Nephron progenitor cell (in vitro differentiated cells): ENCODE data around the gene POLRMT.
"Not testable (repeated sequence)": the region's sequence is repeated elsewhere in the genome, so short reads cannot be mapped to it uniquely, and the experiment has no call there.

Experiments
- DNase-seq: peaks from one replicate; pipeline ENCODE4 v3.0.0; 2021
- H3K27ac Mint-ChIP-seq: 2 replicates; pipeline ENCODE4 v1.8.0; 2021; ENCODE audit warnings: mild to moderate bottlenecking, moderate library complexity, mixed read lengths
- H3K27me3 Mint-ChIP-seq: 2 replicates; pipeline ENCODE4 v1.8.0; 2021; ENCODE audit warnings: mild to moderate bottlenecking, low read depth, mixed read lengths; ENCODE audit not compliant: poor library complexity
- H3K36me3 Mint-ChIP-seq: 2 replicates; pipeline ENCODE4 v1.8.0; 2021; ENCODE audit warnings: low read depth, mixed read lengths
- H3K4me1 Mint-ChIP-seq: 2 replicates; pipeline ENCODE4 v1.8.0; 2021; ENCODE audit warnings: mixed read lengths
- H3K4me3 Mint-ChIP-seq: 2 replicates; pipeline ENCODE4 v1.8.0; 2021; ENCODE audit warnings: mild to moderate bottlenecking, moderate library complexity, mixed read lengths
- H3K9me3 Mint-ChIP-seq: 2 replicates; pipeline ENCODE4 v1.8.0; 2021; ENCODE audit warnings: mild to moderate bottlenecking, moderate library complexity, mixed read lengths
- TF ChIP-seq, protein P1 (sequence below): fragments of 200-600 bp; sonication (generic); IDR thresholded peaks from 2 replicates; pipeline ENCODE4 v1.5.0; 2021; ENCODE audit warnings: antibody characterized with exemption

The POLRMT gene

DNA sequence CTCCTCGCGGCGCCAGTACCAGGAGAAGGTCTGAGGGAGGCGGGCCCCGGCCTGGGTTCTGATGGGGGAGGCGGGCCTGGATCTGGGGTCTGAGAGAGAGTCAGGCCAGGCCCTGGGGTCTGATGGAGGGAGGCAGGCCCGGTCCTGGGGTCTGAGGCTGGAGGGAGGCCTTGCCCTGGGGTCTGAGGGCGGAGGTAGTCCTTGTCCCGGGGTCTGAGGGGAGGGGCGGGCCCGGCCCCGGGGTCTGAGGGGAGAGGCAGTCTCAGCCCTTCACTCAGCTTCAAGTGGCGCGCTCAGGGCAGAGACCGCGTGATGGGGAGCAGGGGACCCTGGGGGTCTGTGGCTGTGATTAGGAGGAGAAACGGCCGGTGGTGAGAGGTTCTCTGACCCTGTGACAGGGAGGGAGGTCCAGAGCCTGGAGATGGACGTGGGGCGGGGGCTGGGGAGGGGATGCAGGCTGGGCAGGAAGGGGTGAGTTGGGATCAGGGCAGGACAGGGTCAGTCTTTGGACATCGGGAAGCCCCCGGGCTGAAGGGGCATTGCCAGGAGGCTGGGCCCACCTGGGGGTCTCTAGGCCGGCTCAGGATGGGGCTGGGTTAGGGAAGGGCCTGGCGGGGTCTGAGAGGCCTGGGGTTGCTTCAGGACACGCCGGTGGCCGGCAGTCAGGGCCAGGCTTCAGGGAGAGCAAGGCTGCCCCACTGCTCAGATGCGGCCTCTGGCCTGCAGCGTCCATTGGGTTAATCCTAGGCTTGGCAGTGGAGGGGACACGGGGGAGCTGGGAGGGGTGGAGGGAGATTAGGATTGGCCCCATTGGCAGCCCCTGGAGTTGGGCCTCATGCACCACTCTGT, 25.0 kb downstream of the POLRMT start:
- Mint-ChIP-seq H3K27me3 (no peaks in the 10 kb centered on the region), H3K36me3 (peaks cover 16% of the 10 kb centered on the region), H3K27ac (no peak overlapping the region), H3K9me3 (peaks cover 7% of the 10 kb centered on the region), H3K4me1 (peaks cover 12% of the 10 kb centered on the region), H3K4me3 (no peak overlapping the region)
- no peak for DNase-seq
- TF ChIP-seq, protein P1, sequence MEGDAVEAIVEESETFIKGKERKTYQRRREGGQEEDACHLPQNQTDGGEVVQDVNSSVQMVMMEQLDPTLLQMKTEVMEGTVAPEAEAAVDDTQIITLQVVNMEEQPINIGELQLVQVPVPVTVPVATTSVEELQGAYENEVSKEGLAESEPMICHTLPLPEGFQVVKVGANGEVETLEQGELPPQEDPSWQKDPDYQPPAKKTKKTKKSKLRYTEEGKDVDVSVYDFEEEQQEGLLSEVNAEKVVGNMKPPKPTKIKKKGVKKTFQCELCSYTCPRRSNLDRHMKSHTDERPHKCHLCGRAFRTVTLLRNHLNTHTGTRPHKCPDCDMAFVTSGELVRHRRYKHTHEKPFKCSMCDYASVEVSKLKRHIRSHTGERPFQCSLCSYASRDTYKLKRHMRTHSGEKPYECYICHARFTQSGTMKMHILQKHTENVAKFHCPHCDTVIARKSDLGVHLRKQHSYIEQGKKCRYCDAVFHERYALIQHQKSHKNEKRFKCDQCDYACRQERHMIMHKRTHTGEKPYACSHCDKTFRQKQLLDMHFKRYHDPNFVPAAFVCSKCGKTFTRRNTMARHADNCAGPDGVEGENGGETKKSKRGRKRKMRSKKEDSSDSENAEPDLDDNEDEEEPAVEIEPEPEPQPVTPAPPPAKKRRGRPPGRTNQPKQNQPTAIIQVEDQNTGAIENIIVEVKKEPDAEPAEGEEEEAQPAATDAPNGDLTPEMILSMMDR, result no peak

DNA sequence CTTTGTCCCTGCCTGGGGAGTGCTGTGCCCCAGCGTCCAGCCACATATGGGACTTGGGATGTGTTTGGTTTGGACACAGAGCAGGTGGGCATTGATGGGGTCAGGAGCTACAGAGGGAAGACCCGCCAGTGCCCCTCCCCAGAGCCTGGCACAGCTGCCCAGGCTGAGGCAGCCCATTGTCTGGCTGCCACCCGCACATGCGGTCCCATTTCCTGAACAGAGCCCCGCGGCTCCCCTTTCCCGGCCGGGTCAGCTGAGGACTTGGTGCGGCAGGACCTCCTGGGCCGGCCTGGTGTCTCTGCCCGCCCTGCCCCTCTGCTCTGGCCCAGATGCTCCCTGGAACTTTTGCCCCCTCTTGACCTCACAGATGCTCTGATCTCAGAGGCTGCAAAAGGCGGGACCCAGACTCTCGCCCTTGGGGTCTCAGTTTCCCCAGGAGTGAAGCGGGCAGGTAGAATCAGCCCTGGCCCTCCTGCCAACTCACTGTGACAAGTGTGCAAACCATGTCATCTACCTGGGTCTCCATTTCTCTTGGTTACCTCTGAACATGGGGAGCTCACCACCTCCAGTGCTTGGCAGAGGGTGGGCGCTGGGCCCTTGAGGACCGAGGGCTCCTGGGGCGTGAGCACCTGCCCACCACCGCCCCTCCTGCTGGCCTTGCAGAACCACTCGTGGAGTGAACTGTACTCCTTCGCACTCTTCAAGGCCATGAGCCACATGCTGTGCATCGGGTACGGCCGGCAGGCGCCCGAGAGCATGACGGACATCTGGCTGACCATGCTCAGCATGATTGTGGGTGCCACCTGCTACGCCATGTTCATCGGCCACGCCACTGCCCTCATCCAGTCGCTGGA, 25.8 kb downstream of the POLRMT start:
- DNase-seq, result no peak
- Mint-ChIP-seq H3K27ac (no peak overlapping the region), H3K4me1 (peaks cover 12% of the 10 kb centered on the region), H3K9me3 (peaks cover 9% of the 10 kb centered on the region), H3K27me3 (no peaks in the 10 kb centered on the region), H3K4me3 (no peak overlapping the region), H3K36me3 (peaks cover 10% of the 10 kb centered on the region)
- TF ChIP-seq, protein P1, result no peak

DNA sequence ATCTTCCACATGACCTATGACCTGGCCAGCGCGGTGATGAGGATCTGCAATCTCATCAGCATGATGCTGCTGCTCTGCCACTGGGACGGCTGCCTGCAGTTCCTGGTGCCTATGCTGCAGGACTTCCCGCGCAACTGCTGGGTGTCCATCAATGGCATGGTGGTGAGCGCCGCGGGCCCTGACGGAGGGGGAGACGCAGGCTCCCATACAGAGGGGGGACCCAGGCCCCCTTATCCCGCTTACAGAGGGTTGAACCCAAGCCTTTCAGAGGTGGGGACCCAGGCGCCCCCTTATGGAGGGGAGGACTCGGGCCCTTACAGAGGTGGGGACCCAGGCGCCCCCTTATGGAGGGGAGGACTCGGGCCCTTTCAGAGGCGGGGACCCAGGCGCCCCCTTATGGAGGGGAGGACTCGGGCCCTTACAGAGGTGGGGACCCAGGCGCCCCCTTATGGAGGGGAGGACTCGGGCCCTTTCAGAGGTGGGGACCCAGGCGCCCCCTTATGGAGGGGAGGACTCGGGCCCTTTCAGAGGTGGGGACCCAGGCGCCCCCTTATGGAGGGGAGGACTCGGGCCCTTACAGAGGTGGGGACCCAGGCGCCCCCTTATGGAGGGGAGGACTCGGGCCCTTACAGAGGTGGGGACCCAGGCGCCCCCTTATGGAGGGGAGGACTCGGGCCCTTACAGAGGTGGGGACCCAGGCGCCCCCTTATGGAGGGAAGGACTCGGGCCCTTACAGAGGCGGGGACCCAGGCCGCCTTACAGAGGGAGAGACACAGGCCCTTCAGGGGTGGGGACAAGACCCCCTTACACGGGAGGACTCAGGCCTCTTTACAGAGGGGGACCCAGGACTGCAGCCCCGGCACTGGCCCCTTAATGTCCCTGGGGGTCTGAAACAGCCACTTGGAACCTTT, 28.0 kb downstream of the POLRMT start:
- peaks cover 26% of the 10 kb centered on the region for H3K9me3 Mint-ChIP-seq
- not testable (repeated sequence) for H3K4me1 Mint-ChIP-seq, DNase-seq, H3K36me3 Mint-ChIP-seq, H3K27ac Mint-ChIP-seq, H3K4me3 Mint-ChIP-seq, H3K27me3 Mint-ChIP-seq

DNA sequence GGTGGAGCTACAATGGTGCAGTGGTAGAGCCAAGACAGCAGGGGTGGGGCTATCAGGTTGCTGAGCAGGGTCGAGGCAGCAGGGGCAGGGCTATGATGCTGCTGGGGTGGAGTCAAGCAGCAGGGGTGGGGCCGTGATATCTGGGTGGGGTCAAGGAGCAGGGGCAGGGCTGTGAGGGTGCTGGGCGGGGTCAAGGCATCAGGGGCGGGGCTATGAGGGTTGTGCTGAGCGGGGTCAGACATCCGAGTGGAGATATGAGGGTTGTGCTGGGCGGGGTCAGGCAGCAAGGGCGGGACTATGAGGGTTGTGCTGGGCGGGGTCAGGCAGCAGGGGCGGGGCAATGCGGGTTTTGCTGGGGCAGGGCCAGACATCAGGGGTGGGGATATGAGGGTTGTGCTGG, 29.0 kb downstream of the POLRMT start:
- no peaks in the 10 kb centered on the region for H3K36me3 Mint-ChIP-seq
- peaks cover 17% of the 10 kb centered on the region for H3K27me3 Mint-ChIP-seq
- TF ChIP-seq, protein P1, result no peak
- no peak overlapping the region for H3K27ac Mint-ChIP-seq
- H3K9me3 Mint-ChIP-seq, result peaks cover 30% of the 10 kb centered on the region
- H3K4me1 Mint-ChIP-seq, result no peaks in the 10 kb centered on the region
- H3K4me3 Mint-ChIP-seq, result no peak overlapping the region
- no peak for DNase-seq

DNA sequence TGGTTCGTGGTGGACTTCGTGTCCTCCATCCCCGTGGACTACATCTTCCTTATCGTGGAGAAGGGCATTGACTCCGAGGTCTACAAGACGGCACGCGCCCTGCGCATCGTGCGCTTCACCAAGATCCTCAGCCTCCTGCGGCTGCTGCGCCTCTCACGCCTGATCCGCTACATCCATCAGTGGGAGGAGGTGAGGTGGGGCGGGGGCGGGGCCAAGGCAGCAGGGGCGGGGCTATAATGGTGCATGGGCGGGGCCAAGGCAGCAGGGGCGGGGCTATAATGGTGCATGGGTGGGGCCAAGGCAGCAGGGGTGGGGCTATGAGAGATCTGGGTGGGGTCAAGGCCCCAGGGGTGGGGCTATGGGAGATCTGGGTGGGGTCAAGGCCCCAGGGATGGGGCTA, 29.6 kb downstream of the POLRMT start:
- not testable (repeated sequence) for H3K36me3 Mint-ChIP-seq, H3K4me1 Mint-ChIP-seq
- H3K27me3 Mint-ChIP-seq, result peaks cover 17% of the 10 kb centered on the region

DNA sequence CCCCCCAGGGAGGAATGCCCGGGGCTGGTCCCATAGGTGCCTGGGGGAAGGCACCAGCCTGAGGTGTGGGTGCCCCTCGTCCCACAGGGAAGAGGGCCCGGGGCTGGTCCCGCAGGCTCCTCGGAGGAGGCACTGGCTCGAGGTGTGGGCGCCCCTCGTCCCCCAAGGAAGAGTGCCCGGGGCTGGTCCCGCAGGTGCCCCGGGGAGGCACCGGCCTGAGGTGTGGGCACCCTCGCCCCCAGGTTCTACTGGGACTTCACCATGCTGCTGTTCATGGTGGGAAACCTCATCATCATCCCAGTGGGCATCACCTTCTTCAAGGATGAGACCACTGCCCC, 30.1 kb downstream of the POLRMT start:
- Mint-ChIP-seq H3K27me3 (peaks cover 17% of the 10 kb centered on the region), H3K9me3 (peaks cover 30% of the 10 kb centered on the region)
- DNase-seq, H3K36me3 Mint-ChIP-seq, H3K27ac Mint-ChIP-seq, H3K4me3 Mint-ChIP-seq, H3K4me1 Mint-ChIP-seq: not testable (repeated sequence)

More for the DNA sequence above, 29.6 kb downstream of the POLRMT start:
- H3K9me3 Mint-ChIP-seq, result peaks cover 30% of the 10 kb centered on the region
- H3K27ac Mint-ChIP-seq, DNase-seq, H3K4me3 Mint-ChIP-seq: not testable (repeated sequence)
